Neural cell (in vitro differentiated cells): ENCODE data around the gene ZNF225. TPM values are rescaled to one million over a fixed set of nuclear protein-coding genes. Genes with fewer than 3 reads are reported as not detected.

ENCODE experiments used
- H2AFZ ChIP-seq: fragments of 200-600, 300-800 bp; sonication (generic), shearing (Covaris generic); 2 replicates; pipeline ENCODE4 v1.6.0; 2014; ENCODE audit warnings: low read depth, mild to moderate bottlenecking, antibody characterized with exemption, low read length, moderate library complexity
- H3F3A ChIP-seq: fragments of 200-600 bp; shearing (Covaris generic); 2 replicates; pipeline ENCODE4 v1.6.1; 2016; ENCODE audit warnings: mild to moderate bottlenecking, moderate library complexity, mixed read lengths, antibody characterized with exemption, low read length; ENCODE audit not compliant: insufficient read depth, poor library complexity, severe bottlenecking
- H3K27ac ChIP-seq: fragments of 200-600, 300-800 bp; sonication (generic), shearing (Covaris generic); 2 replicates; pipeline ENCODE4 v1.5.1; 2014; ENCODE audit warnings: mild to moderate bottlenecking, low read length, moderate library complexity
- H3K27me3 ChIP-seq: fragments of 300-800, 200-600 bp; sonication (generic), shearing (Covaris generic); 2 replicates; pipeline ENCODE4 v1.6.0; 2014; ENCODE audit warnings: mild to moderate bottlenecking, low read depth, low read length, moderate library complexity; ENCODE audit not compliant: insufficient read depth
- H3K36me3 ChIP-seq: fragments of 300-800, 200-600 bp; sonication (generic), shearing (Covaris generic); 2 replicates; pipeline ENCODE4 v1.5.1; 2014; ENCODE audit warnings: mild to moderate bottlenecking, antibody characterized with exemption, low read length, moderate library complexity; ENCODE audit not compliant: insufficient read depth
- H3K4me2 ChIP-seq: fragments of 300-800, 200-600 bp; sonication (generic), shearing (Covaris generic); 2 replicates; pipeline ENCODE4 v1.6.0; 2014; ENCODE audit warnings: mild to moderate bottlenecking, low read length
- H3K4me3 ChIP-seq: fragments of 300-800, 200-600 bp; sonication (generic), shearing (Covaris generic); 2 replicates; pipeline ENCODE4 v1.5.1; 2014; ENCODE audit warnings: mild to moderate bottlenecking, low read length, moderate library complexity
- H3K79me2 ChIP-seq: fragments of 200-600 bp; shearing (Covaris generic); replicated peaks from 2 replicates; pipeline ENCODE4 v1.6.0; 2014; ENCODE audit warnings: mild to moderate bottlenecking, low read length, moderate library complexity; ENCODE audit not compliant: insufficient read depth
- H3K9ac ChIP-seq: fragments of 300-800, 200-600 bp; sonication (generic), shearing (Covaris generic); 2 replicates; pipeline ENCODE4 v1.6.1; 2016; ENCODE audit warnings: mild to moderate bottlenecking, low read length, mixed read lengths
- H3K9me2 ChIP-seq: fragments of 200-600 bp; shearing (Covaris generic); 2 replicates; pipeline ENCODE4 v1.6.1; 2016; ENCODE audit warnings: mild to moderate bottlenecking, low read length, mixed read lengths; ENCODE audit not compliant: insufficient read depth
- H3K9me3 ChIP-seq: fragments of 200-600, 300-800 bp; sonication (generic), shearing (Covaris generic); 2 replicates; pipeline ENCODE4 v1.6.1; 2016; ENCODE audit warnings: mild to moderate bottlenecking, mixed run types, low read length, moderate library complexity, mixed read lengths
- H4K20me1 ChIP-seq: fragments of 200-600 bp; shearing (Covaris generic); 2 replicates; pipeline ENCODE4 v1.6.1; 2016; ENCODE audit warnings: mild to moderate bottlenecking, mixed run types; ENCODE audit not compliant: insufficient read depth
- EP300 ChIP-seq: fragments of 450-650 bp; conservative IDR thresholded peaks from 2 replicates; pipeline ENCODE4 v1.6.1; 2014; ENCODE audit warnings: antibody characterized with exemption, mild to moderate bottlenecking, moderate library complexity; ENCODE audit not compliant: poor library complexity, severe bottlenecking
- EZH2 ChIP-seq: fragments of 200-600, 300-800 bp; shearing (Covaris generic), sonication (generic); IDR thresholded peaks from 2 replicates; pipeline ENCODE4 v1.6.1; 2014; ENCODE audit warnings: antibody characterized with exemption, low read length, borderline replicate concordance, mild to moderate bottlenecking; ENCODE audit not compliant: insufficient read depth, poor library complexity, severe bottlenecking
- MXI1 ChIP-seq: fragments of 450-650 bp; conservative IDR thresholded peaks from 2 replicates; pipeline ENCODE4 v1.6.1; 2014; ENCODE audit warnings: antibody characterized with exemption, mild to moderate bottlenecking; ENCODE audit not compliant: poor library complexity, severe bottlenecking
- POLR2AphosphoS5 ChIP-seq: IDR thresholded peaks from 2 replicates; pipeline ENCODE4 v1.6.1; 2012
- RAD21 ChIP-seq: fragments of 450-650 bp; conservative IDR thresholded peaks from 2 replicates; pipeline ENCODE4 v1.6.1; 2014; ENCODE audit warnings: antibody characterized with exemption, mild to moderate bottlenecking, moderate library complexity
- SMC3 ChIP-seq: fragments of 450-650 bp; conservative IDR thresholded peaks from 2 replicates; pipeline ENCODE4 v1.6.1; 2014; ENCODE audit warnings: antibody characterized with exemption, mild to moderate bottlenecking, moderate library complexity; ENCODE audit not compliant: poor library complexity
- TAF1 ChIP-seq: IDR thresholded peaks from 2 replicates; pipeline ENCODE4 v1.6.1; 2012; ENCODE audit warnings: low read depth
- polyA plus RNA-seq: library from polyadenylated mRNA; depleted of rRNA; stranded (reverse); fragments of >200 nt; gene quantifications from 2 replicates; pipeline ENCODE4 v1.2.3, GENCODE V29; 2014
- TF ChIP-seq, protein P1 (sequence below): IDR thresholded peaks from 2 replicates; pipeline ENCODE4 v1.6.1; 2012; ENCODE audit warnings: borderline replicate concordance
- TF ChIP-seq, protein P2 (sequence below): fragments of 450-650 bp; IDR thresholded peaks from 2 replicates; pipeline ENCODE4 v1.5.1; 2014; ENCODE audit warnings: antibody characterized with exemption, mild to moderate bottlenecking, moderate library complexity; ENCODE audit not compliant: poor library complexity, severe bottlenecking

The ZNF225 gene
- polyA plus RNA-seq, 1 donor from 2014 or later, result 8.5 TPM

DNA sequence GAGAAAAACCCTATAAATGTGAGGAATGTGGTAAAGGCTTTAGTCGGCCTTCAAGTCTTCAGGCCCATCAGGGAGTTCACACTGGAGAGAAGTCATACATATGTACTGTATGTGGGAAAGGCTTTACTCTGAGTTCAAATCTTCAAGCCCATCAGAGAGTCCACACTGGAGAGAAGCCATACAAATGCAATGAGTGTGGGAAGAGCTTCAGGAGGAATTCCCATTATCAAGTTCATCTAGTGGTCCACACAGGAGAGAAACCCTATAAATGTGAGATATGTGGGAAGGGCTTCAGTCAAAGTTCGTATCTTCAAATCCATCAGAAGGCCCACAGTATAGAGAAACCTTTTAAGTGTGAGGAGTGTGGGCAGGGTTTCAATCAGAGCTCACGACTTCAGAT is 63.4 kb downstream of the ZNF225 start:
- no peaks in the 10 kb centered on the region for H3F3A ChIP-seq
- H3K79me2 ChIP-seq, result no peaks in the 10 kb centered on the region
- H2AFZ ChIP-seq, result no peak overlapping the region
- H3K9me3 ChIP-seq, result no peaks in the 10 kb centered on the region
- no peak overlapping the region for H3K9ac ChIP-seq
- H3K36me3 ChIP-seq, result peaks cover 43% of the 10 kb centered on the region
- H3K4me3 ChIP-seq, result no peak overlapping the region
- H3K4me2 ChIP-seq, result no peak overlapping the region
- TF ChIP-seq, protein P1, sequence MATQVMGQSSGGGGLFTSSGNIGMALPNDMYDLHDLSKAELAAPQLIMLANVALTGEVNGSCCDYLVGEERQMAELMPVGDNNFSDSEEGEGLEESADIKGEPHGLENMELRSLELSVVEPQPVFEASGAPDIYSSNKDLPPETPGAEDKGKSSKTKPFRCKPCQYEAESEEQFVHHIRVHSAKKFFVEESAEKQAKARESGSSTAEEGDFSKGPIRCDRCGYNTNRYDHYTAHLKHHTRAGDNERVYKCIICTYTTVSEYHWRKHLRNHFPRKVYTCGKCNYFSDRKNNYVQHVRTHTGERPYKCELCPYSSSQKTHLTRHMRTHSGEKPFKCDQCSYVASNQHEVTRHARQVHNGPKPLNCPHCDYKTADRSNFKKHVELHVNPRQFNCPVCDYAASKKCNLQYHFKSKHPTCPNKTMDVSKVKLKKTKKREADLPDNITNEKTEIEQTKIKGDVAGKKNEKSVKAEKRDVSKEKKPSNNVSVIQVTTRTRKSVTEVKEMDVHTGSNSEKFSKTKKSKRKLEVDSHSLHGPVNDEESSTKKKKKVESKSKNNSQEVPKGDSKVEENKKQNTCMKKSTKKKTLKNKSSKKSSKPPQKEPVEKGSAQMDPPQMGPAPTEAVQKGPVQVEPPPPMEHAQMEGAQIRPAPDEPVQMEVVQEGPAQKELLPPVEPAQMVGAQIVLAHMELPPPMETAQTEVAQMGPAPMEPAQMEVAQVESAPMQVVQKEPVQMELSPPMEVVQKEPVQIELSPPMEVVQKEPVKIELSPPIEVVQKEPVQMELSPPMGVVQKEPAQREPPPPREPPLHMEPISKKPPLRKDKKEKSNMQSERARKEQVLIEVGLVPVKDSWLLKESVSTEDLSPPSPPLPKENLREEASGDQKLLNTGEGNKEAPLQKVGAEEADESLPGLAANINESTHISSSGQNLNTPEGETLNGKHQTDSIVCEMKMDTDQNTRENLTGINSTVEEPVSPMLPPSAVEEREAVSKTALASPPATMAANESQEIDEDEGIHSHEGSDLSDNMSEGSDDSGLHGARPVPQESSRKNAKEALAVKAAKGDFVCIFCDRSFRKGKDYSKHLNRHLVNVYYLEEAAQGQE, result no peak
- TF ChIP-seq, protein P2, sequence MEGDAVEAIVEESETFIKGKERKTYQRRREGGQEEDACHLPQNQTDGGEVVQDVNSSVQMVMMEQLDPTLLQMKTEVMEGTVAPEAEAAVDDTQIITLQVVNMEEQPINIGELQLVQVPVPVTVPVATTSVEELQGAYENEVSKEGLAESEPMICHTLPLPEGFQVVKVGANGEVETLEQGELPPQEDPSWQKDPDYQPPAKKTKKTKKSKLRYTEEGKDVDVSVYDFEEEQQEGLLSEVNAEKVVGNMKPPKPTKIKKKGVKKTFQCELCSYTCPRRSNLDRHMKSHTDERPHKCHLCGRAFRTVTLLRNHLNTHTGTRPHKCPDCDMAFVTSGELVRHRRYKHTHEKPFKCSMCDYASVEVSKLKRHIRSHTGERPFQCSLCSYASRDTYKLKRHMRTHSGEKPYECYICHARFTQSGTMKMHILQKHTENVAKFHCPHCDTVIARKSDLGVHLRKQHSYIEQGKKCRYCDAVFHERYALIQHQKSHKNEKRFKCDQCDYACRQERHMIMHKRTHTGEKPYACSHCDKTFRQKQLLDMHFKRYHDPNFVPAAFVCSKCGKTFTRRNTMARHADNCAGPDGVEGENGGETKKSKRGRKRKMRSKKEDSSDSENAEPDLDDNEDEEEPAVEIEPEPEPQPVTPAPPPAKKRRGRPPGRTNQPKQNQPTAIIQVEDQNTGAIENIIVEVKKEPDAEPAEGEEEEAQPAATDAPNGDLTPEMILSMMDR, result no peak
- TF ChIP-seq EP300, result no peak
- no peak for TF ChIP-seq RAD21
- no peak for TF ChIP-seq SMC3
- TF ChIP-seq MXI1, result no peak
- no peak for TF ChIP-seq TAF1
- no peak for TF ChIP-seq EZH2
- no peak for TF ChIP-seq POLR2AphosphoS5
- H3K27ac ChIP-seq, result no peak overlapping the region
- no peaks in the 10 kb centered on the region for H3K27me3 ChIP-seq
- no peaks in the 10 kb centered on the region for H3K9me2 ChIP-seq
- H4K20me1 ChIP-seq, result no peaks in the 10 kb centered on the region

DNA sequence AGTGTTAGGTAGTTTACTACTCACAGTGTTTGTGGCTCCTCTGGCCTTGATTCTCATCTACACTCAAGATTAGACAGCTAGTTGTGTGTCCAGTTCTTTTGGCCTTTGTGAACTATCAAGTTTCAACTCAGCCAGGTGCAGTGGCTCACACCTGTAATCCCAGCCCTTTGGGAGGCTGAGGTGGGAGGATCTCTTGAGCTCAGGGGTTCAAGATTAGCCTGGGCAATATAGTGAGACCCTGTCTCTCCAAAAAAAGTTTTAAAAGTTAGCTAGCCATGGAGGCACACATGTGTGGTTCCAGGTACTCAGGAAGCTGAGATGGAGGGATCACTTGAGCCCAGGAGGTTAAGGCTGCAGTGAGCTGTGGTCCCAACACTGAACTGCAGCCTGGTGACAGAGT is 67.8 kb downstream of the ZNF225 start:
- TF ChIP-seq RAD21 (no peak), TAF1 (no peak), POLR2AphosphoS5 (no peak)
- TF ChIP-seq, protein P1, result no peak
- H4K20me1 ChIP-seq, result no peaks in the 10 kb centered on the region
- no peaks in the 10 kb centered on the region for H3F3A ChIP-seq
- no peaks in the 10 kb centered on the region for H3K27me3 ChIP-seq
- H3K36me3 ChIP-seq, result peaks cover 11% of the 10 kb centered on the region
- H3K9me3 ChIP-seq, result no peaks in the 10 kb centered on the region
- no peak overlapping the region for H3K4me3 ChIP-seq
- no peaks in the 10 kb centered on the region for H3K79me2 ChIP-seq
- H3K27ac ChIP-seq, result no peak overlapping the region
- no peak overlapping the region for H3K9ac ChIP-seq
- H2AFZ ChIP-seq, result no peak overlapping the region
- no peaks in the 10 kb centered on the region for H3K9me2 ChIP-seq
- no peak overlapping the region for H3K4me2 ChIP-seq
